Activated T-helper 9 cell treated with anti-CD3 and anti-CD28 coated beads, Interleukin-2, amount 50 U/mL, for 16 hours (primary cell): ENCODE measurements around the gene CNGA3.
A peak's percentile ranks its signal among the peaks of the same experiment; 100 is the strongest.

Source experiments
- DNase-seq: peaks from one replicate; pipeline ENCODE4 v3.0.0-alpha.2; 2020; ENCODE audit warnings: low read depth

The CNGA3 gene

DNA sequence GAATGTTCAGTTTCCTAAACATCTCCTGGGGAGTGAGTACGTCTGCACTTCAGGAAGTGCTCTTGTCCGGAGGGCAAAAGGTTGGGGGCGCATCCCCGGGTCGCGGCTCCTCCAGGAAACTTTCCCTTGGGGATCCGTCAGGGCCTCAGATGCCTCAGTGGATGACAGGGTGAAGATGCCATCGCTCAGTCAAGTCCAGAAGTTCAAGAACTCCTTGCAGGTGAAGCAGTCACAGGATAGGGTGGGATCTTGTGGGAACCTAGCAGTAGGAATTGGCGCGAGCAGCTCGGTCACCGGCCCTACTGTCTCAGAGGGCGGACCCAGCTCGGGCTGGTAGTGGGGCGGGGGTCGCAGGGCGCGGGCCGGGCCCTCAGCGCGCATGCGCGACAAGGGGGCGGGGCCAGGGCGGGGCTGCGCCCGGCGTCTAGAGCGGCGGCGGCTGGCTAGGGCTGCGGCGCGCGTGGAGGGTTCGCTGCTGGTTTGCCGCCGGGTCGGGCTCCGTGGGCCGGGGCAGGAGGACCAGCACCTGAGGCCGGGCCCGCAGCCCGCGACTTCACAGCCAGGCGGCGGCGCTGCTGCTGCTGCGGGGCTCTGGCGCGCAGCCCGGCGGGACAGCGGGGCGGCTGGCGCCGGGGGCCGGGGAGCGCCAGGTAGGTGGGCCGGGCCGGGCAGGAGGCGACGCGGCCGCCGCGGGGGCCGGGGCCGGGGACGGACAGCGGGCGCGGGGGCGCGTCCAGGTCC is 98.3 kb downstream of the CNGA3 start, which contains the start of gene INPP4A:
TSS of gene INPP4A (plus strand) at position 423 of the 741 bp plus-strand sequence. CDS start 75,191 bp downstream, outside the sequence.
- peak; percentile 71 for DNase-seq

DNA sequence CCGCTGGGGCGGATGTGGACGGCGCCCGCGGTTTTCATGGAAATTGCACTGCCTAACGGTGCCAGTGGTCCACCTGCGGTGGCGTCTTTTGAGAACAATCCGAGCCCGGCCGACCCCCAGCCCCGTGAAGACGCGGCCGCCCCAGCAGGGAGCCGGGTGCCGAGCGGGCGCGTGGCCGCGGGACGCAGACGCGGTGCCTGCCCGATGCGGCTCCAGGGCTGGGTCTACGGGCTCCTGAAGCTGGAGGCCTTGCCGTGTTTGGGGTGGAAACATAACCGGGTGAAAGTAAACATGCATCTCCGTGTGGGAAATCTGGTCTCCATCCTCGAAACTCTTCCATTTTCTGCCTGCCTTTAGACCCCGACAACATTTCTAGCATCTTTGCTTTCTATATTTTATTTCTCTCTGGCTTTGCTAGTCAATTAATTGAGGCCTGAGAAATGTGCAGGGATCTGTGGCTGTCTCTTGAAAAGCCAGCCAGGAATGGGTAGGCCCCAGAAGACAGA is 99.0 kb downstream of the CNGA3 start:
- DNase-seq, result no peak

DNA sequence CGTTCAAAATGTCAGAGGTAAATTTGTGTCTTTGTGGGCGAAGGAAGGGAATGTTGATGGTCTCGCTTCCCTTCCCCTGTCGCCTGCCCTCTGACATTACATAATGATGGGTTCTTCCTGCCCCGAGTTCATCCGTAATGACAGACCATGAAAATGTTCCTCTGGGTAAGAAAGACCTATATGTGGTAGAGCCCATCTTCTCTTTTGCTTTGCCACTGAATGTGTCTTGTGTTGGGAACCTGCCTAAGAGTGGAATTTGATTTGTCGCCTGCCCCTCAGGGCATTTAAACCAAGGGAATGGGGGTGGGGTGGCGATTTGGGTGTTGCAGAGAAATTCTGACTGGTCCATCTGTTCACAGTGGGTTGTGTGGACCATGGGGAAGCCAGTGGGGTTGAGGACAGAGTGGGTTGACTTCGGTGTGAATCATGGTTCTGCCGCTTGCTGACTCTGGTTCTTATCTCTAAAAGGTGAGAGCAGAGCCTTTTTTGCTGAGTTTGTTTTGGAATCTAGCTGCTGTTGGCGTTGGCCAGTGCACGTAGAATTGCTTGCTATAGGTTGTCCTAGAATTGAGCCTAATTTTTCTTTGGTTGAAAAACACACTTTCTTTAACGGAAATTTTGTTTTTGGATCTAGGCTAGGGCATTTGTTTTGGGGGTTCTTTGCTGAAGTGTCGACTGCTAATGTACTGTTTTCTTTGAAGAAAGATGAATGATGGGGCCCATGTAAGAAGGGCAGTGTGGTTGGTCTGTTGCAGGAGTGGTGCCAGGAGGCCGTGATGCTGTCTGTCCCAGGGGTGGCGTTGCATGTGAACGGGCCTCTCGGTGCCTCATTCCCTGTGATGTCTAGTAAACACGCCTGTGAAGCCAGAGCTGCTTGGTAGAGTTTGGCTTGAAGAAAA is 99.7 kb downstream of the CNGA3 start:
- no peak for DNase-seq

DNA sequence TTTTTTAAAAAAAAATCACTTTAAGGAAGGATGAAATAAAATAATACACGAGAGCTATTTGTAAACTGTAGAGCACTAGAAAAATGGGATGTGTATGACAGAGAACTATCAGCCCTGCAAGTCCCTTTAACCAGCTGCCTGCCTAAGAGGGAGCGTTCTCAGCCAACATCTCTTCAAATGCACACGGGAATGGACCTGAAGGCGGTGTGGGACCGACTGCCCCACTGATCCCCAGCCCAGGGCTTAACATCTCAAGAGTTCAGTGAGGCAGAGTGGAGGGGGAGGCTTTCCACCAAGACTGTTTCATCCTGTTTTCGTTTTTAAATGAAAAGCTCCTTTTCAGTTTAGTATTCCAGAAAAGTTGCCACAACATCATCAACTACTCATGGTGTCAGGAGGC is 100.6 kb downstream of the CNGA3 start:
- no peak for DNase-seq
